ENCODE measurements around the gene FHIP1A.

FHIP1A gene

DNA sequence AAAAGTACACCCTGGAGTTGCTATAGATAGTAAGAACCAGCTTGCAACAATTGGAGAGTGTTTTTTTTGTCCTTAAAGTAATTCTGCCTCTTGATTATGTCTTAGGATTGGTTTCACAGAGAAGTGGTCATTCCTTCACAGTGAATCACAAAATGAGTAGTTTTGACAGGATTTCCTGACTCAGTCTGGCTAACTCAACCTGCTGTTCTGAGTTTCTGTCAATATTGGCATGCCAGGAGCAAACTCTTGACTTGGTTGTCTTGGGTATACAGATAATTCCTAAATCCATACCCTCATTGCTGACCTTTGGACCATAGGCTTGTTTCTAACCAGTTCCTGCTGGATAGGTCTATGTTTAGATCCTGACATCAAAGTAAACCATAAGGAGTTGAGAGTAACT lies 9.4 kb downstream of the FHIP1A start:
- DNase-seq = no peak

DNA sequence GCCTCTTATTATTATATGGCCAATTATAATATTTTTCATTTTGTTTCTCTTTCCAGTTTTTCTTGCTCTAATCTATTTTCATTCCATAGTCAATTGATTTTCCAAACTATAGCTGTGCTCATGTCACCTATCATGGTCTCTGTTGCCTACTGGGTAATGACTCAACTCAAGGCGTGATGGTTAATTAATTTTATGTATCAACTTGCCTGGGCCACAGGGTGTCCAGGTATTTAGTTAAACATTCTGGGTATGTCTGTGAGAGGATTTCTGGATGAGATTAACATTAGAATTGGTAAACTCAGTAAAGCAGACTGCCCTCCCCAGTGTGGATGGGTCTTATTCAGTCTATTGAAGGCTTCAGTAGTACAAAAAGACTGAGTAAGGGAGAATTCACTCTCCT lies 9.9 kb downstream of the FHIP1A start:
- no peak for DNase-seq

DNA sequence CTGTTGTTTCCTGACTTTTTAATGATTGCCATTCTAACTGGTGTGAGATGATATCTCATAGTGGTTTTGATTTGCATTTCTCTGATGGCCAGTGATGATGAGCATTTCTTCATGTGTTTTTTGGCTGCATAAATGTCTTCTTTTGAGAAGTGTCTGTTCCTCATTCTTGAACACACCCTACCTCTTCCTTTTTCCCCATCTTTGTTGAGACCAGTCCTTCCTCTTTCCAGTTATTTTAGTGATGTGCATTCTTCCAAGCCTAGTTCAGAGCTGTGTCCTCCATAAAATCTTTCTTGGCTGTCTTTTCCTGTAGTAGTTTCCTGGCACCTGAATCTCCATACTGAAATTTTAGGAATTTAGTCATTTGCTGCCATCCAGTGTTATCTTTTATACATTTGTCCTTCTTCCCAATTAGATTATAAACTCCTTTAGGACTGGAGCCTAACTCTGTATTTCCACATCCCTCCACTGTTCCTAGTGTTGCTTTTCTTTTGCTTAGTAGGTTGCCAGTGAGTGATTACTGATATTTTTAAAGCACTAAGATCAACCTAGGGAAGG lies 11.4 kb downstream of the FHIP1A start:
- DNase-seq = no peak

DNA sequence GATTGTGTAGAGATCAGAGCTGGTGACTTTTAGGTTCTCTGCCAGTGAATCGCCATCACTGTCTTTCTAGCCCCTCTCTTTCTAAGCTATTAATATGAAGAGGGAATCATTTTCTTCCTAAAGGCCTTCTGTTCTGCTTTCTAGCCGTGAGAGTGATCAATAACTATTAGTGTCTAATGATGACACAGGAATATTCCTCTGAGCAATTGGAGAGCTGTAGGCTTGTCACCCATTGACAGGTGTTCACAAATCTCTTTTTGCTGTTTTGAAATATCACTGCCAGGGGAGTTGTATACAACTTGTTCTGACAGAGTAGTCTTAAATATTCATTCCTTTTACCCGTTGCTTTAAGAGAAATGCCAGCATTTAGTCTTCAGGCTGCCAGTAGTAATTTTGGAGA lies 13.9 kb downstream of the FHIP1A start:
- DNase-seq = no peak

DNA sequence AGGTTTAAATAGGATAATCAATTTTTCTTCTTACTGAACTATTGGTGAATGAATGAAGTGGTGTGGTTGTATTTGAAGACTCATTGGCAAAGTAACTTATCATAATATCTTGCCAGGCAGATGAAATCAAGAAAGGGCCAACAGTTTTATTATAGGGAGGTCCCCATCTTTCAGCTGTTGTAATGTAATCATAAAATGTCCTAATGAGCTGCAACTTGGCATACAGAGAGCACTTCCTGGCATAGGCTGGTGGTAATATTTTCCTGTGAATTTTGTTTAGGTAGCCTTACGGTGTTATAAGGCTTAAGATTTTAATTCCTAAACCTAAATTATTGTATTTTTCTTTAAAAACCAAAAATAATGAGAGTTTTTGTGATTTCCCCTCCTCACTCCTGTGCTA lies 17.5 kb downstream of the FHIP1A start:
- no peak for DNase-seq

DNA sequence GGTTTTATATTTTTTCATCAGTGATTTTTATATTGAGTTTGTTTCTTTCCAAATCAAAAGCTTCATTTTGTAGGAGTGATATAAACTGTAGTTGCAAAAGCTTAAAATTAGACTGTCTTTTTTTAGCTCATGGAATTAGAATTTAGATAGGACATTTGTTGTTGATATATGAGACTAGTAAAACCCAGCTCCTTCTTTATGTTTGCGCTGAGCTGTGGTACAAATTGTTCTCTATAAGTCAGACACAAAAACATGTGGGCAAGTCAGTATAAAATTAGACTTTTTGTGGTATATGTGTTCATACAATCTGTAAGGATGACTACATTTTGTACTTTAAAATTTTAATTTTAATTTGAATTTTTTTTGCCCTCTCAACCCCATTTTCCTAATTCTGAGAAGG lies 18.3 kb downstream of the FHIP1A start:
- DNase-seq = no peak

DNA sequence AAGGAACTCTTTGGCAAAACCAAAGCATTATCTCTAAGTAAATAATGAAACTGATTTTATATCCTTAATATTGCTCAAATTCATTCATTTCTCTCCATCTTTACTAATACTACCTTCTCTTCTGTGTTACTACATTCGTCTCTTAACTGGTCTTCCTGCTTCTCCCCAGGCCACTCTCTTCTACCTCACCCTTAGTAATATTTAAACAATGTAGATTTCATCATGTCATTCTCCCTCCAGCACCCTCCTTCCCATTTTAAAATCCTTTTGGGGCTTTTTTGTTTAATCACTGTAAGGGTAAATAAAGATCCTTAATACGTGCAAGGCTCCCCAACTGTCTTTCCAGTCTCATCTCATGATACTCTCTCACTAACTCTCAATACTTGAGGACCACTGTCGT lies 19.4 kb downstream of the FHIP1A start:
- no peak for DNase-seq

DNA sequence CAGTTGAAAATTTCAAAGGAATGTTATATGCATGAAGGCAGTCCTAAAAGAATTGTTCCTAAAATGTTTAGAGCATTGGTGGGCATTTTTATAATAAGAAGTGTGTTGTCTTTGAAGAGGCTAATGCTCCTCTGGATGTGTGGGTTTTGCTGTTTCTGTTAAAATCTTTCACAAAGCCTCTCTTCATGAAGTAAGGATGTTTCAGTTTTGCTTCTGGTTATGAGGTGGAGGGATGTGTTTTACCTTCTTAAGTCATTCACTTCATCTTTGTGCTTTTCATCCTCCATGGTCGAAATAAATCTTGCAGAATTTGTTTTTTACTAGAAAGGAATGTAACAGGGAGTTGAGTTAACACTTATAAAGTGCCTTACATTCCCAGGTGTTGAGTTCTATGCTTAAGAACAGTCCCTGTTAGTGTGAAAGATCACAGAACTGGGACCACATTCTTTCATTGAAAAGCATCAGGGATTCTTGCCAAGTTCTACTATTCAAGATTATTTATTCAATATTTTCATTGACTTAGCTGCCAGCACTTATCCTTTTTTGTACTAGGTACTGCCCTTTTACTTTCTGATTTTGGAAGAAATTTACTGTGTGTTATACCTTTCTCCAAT lies 21.1 kb downstream of the FHIP1A start:
- DNase-seq = no peak

DNA sequence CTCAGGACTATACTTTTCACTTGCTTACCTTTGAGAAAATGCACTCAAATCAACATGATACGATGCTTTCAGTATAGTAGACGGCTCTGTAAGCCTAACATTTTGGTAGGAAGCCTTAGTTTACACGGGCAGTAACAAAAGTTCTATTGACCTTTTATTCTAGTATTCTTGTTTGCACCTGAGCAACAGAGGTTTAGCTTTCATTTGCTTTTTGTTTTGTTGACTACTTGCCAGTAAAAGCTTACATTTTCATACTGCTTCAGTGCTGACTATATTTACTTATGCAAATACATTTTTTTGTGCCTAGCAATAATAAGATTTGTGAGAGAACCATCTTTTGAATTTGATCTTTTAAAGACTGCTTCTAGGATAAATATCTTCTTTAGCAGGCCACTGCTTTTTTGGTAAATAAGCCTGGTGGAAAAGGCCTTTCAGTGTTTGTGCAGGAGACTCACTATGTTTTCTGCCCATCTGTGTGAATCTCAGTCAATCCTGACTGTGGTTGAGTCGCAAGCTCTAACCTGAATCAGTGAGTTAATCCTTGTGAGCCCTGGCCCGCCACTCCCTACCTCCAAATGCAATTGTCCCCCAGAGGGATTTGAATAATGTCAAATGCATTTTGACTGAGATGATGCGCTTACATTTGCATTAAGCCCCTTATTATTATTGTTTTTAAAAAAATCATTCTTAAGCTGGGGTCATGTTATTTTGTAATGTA lies 21.9 kb downstream of the FHIP1A start:
- no peak for DNase-seq

DNA sequence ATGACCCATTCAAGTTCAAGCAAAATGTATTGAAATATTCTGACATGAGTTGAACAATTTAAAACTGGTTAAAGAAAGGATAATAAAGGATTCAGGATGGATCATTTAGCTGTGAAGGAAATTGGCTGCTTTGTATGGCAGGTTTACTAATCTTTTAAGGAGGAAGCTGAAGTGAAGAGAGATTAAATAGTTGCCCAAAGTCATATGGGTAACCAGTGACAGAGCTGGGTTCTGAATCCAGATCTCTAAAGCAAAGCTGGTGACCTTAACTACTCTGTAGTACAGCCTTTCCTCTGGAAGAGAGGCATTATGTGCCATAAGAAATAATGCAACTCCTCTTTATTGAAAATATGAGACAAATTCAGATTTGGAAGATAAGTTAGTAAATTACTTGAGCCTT lies 22.8 kb downstream of the FHIP1A start:
- no peak for DNase-seq

DNA sequence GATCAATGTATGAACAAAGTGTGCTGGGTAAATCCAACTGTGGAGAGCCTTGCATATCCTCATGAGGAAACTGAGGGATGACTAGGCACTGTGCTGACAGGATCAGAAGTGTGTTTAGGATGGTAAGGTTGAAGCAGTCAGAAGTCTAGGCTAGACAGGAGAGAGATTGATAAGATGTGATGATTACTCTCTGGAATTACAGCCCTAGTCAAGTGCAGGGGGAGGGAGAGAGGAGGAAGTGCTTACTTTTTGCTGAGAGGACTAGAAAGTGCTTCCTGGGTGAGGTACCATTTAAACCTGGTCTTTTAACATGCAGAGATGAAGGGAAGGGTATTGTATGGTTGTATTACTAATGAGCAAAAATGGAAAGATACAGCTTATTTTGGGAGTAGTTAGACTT lies 23.7 kb downstream of the FHIP1A start:
- no peak for DNase-seq

DNA sequence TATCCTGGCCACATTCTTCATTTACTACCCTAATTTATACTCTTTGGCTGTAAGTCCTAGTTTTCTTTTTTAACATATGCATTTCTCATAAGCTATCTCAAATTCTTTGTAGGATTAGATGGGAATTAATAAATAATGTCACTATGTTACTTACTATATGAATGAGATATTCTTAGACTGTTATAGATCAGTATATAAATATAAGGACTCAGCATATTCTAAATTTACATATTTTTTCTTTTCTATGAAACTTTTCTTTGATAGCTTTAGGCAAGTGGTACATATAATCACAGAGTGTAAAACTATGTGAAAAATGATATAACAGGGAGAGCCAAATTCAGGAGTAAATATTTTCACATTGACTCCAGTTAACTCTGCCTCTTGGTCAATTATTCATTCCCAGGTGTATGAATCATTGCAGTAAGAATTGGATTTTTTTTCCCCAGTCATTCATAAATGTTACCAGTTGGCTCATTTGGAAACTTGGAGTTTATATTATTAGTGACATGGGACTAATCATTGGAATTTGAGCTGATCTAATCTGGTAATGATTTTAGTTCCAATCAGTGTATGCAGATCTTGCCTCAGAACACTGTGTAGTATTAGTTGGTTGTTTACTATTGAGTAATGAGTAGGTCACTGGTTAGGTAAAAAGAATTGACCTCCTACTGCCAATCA lies 25.3 kb downstream of the FHIP1A start:
- no peak for DNase-seq

DNA sequence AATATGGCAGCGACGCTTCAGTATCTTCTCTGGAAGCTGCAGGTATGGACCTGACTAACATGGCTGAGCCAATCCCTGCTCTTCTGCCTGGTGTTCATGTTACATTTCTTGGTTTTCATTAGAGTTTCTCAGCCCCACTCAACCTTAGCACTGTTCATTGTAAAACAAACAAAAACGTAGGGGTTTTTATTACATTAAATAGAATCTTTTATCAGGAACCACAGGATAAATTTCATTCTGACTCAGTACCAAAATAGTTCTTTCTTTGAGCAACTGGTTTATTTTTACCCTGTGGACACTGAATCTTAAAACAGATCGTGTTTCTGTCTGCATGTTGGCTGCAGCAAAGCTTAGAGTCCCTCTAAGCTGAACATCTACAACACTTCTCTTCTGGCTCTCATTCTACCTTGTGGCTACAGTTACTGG lies 27.1 kb downstream of the FHIP1A start:
- DNase-seq = no peak

DNA sequence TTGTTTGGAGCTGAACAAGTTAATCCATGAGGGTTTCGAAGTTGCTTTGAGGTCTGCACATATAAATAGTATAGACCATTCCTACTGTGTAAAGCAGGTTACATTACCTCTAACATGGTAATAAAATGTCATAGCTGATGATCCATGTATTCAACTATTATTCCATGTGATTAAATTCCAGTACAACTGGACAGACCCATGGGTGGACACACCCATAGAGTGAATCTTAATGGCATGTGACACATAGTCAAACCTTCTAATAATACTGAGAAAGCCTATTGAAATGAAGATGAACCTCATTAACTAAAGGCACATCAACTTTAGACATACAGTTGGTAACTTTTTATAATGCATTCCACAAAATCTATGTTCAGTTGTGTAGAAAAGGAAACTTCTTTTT lies 28.5 kb downstream of the FHIP1A start:
- no peak for DNase-seq

DNA sequence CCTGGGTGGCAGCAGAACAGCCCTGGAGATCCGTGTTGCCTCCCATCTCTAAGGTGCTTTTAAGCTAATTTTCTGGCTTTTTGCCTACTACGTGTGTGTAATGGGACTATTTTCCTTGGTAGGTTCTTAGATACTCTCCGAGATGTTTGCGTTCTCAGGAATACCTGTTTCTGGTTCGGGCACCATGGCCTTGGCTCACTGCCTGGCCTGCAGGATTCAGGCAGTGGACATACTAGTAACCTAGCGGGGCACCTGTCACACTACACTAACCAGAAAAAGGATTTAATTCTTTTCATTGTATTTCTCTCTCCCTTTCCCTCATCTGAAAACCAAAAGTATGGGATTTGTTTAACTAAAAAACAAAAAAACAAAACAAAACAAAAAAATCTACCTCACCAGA lies 29.2 kb downstream of the FHIP1A start:
- DNase-seq = no peak

DNA sequence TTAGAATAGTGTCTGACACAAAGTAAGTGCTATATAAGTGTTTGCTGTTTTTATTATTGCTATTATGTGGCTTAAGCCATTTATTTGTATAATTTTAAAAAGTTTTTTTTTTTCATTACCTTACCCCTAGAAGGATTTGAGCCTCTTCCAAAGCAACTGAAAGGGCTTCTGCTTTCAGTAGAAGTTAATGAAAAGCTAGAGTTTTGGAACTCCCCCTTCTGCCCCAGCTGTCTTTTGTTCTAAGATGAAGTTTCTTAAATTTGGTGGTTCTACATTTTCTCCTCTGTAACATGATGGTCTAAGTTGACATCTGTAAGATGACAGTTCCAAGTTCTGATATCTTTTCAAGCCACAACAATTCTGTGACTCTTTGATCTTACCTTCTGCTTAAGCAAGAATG lies 30.3 kb downstream of the FHIP1A start:
- DNase-seq = no peak

DNA sequence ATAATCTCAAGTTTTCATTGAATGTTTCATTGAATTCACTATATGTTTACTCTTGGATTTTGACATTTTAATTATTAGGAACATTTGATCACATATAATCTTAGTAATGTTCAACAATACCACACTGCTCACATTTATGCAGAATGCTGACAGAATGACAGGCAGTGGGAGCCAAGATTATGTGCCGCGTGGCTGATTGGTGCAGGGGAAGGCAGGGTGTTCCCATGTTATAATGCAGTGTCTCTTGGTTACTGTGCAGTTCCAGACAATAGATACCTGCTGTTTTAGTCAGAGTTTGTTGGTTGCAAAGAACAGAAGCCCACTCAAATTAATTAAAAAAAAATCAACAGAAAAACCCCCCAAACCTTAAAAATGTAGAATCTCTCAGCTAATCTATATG lies 33.0 kb downstream of the FHIP1A start:
- no peak for DNase-seq

DNA sequence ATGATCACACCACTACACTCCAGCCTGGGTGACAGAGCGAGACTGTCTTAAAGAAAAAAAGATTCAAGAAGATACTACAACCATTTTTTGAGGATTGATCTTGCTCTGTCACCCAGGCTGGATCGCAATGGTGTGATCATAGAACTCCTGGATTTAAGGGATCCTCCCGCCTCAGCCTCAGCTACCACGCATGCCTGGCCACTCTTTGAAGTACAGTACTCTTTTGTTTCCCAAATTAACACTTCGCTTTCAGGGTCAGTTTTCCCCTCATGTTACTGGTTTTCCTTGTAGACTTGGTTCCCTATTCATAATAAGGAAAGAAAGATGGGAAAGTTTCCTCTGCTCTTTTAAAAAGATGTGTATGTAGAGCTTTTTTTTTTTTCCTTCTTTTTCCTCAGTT lies 34.3 kb downstream of the FHIP1A start:
- no peak for DNase-seq

DNA sequence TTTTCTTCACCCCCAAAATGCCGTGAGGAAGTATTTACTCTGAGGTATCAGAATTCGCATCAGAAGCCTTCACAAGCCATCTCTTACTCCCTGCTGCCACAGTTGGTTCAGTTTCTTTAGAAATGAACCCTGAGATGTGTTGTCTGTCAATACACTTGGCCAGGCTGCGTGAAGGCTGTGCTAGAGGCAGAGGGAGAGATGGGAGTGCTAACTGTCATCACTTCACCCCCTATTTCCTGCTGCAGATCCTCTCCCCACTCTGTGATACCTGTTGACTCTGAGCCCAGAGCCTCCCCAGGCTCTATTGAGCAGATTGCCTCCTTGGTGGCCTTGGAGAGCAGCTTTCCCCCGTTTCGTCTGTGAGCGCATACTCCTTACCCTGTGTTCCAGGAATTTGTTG lies 34.8 kb downstream of the FHIP1A start:
- no peak for DNase-seq

DNA sequence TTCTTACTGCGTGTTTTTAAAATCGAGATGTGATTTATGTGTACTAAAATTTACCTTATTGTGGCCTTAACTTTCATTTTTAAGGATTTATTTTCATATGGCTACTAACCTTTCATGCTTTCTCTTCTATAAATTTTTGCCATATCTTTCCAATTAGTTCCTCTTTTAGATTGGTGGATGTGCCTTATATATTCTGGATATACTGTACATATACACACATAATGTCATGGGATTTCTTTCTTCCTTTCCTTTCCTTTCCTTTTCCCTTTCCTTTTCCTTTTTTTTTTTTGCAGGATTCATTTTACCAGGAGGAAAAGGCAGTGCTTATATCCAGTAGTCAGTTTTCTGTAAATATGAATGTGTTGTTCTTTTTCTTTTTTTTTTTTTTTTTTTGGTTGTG lies 37.2 kb downstream of the FHIP1A start:
- no peak for DNase-seq

DNA sequence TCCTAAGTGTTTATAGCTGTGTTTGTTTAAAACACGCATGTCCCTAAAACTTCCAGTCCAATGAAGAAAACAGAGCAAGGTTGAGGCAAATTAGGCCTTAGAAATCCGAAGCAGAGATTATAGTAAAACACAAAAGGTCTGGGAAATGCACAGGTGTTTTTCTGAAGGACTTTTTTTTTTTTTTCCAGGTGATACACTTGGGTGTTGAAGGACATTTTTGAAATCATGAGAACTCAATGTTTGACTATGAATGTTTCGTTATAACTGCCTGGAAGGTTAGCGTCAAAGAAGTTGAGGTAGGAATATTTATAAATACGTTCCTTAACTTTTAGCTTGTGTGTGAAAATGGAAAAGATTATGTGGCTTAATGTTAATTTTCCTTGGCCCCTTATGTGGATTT lies 45.5 kb downstream of the FHIP1A start:
- DNase-seq = no peak

DNA sequence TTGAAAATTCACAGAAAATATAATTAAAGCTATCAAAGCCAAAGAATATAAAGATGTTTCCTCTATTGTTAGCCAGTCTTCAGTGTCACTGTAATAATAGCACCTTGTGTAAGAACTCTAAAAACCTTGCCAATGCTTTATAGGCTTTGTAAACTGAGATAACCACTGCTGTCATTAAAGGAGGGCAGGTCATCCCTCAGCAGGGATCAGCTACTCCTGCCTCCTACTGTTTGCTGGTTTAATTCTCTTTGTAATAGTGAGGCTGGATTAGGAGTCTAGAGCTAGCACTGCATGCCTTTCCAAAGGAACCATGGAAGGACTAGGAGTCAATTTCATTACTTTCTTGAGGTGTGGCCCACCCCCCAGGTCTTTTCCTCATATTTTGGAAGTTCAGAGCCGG lies 46.2 kb downstream of the FHIP1A start:
- no peak for DNase-seq

DNA sequence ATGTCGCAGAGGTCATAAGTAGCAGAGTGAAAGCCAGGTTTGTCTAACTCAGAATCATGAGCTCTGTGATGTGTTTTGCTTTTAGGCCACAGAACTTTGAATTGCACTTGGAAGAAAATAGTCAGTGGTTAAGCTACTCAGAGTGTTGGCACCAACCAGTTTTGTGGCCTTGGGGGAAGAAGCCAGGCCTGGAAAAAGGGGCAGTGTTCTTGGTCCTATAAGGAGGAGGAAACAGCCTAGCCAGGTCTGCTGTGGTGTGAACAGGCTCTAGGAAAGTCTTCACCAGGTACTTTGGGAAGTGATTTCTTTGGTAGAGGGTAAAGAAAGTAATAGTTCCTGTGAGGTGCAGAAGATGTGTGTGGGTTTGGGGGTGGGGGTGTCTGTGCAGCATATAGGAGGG lies 49.2 kb downstream of the FHIP1A start:
- no peak for DNase-seq
